Esophagus squamous epithelium (tissue), 5 donors: ENCODE results near the gene CRYGB. TPM values are rescaled to one million over a fixed set of nuclear protein-coding genes. Genes with fewer than 3 reads are reported as not detected.

Source experiments
- DNase-seq: peaks from one replicate; lab custom pipeline; 2025; lab: John Stamatoyannopoulos, UW
- H3K27ac ChIP-seq, 4 donors: fragments of 200-600 bp; sonication (generic); one replicate each; pipeline ENCODE4 v1.5.1; 2016 to 2019; ENCODE audit warnings: mild to moderate bottlenecking in 1 of 4
- H3K27me3 ChIP-seq, 4 donors: fragments of 200-600 bp; sonication (generic); 1 replicate in 3 of 4; 2 replicates in 1 of 4; pipeline versions ENCODE4 v1.5.1 to v1.6.0; 2017 to 2021; ENCODE audit warnings: antibody characterized with exemption in 1 of 4
- H3K36me3 ChIP-seq, 3 donors: fragments of 200-600 bp; sonication (generic); one replicate each; pipeline ENCODE4 v1.5.1; 2016 to 2019
- H3K4me1 ChIP-seq, 3 donors: fragments of 200-600 bp; sonication (generic); one replicate each; pipeline ENCODE4 v1.5.1; 2017 to 2019
- H3K4me3 ChIP-seq, 4 donors: fragments of 200-600 bp; sonication (generic); 1 replicate in 3 of 4; 2 replicates in 1 of 4; pipeline ENCODE4 v1.5.1; 2016 to 2019; ENCODE audit warnings: mild to moderate bottlenecking in 2 of 4, moderate library complexity in 1 of 4
- H3K9me3 ChIP-seq, 3 donors: fragments of 200-600 bp; sonication (generic); one replicate each; pipeline ENCODE4 v1.5.1; 2016 to 2019
- CTCF ChIP-seq, 6 experiments: fragments of 450-650 bp in 4 of 6; fragments of 200-600 bp in 2 of 6; sonication (generic) in 2 of 6; IDR thresholded peaks; one replicate each; pipeline ENCODE4 v1.5.1; 2016 to 2019; ENCODE audit warnings: antibody characterized with exemption in 6 of 6, mild to moderate bottlenecking in 4 of 6, moderate library complexity in 4 of 6
- POLR2A ChIP-seq, 4 donors: fragments of 450-650 bp; IDR thresholded peaks; one replicate each; pipeline ENCODE4 v1.6.1; 2017; ENCODE audit warnings: antibody characterized with exemption in 4 of 4, mild to moderate bottlenecking in 4 of 4, moderate library complexity in 3 of 4
- WGBS, 2 donors: methylation state at CpG; one replicate each; pipeline ENCODE4 v1.1.5; 2018; 5-methylcytosine and 5-hydroxymethylcytosine counted together
- intact Hi-C: fragments of 100-400 bp; cut with DNase I; formaldehyde crosslinking; loops from one replicate; pipeline ENCODE4 v1.15.0; 2022
- total RNA-seq, 4 donors: library from RNA; depleted of rRNA; stranded (reverse); fragments of >200 nt; gene quantifications; one replicate each; pipeline ENCODE4 v1.1.0, GENCODE V29; 2016
- donor health status: DM: yes; HTN: yes; CAD: no.

CRYGB gene
- total RNA-seq, 4 donors from 2014 or later = not detected

GRCh38 chr2:208172125-208172524 is 26.2 kb upstream of the CRYGB start:
- WGBS, 2 donors = 56 to 58% methylated on average over 4 of the region's 4 CpGs
- intact Hi-C loops = no loop called here
- no peaks in the 10 kb centered on the region for H3K4me1 ChIP-seq
- no peaks in the 10 kb centered on the region for H3K36me3 ChIP-seq
- no peaks in the 10 kb centered on the region for H3K9me3 ChIP-seq
- TF ChIP-seq POLR2A (IDR thresholded peaks at IDR 0.05) = no peak
- no peak for TF ChIP-seq CTCF (IDR thresholded peaks at IDR 0.05)
- H3K4me3 ChIP-seq = no peak overlapping the region
- no peak overlapping the region for H3K27ac ChIP-seq
- no peak for DNase-seq
- peaks cover 0 to 5% (median 0%) of the 10 kb centered on the region in 4 donors for H3K27me3 ChIP-seq

- TF ChIP-seq CTCF (IDR thresholded peaks at IDR 0.05) (no peak), POLR2A (IDR thresholded peaks at IDR 0.05) (no peak)
- H3K27me3 ChIP-seq = peaks cover 0 to 28% (median 0%) of the 10 kb centered on the region in 4 donors
- no peaks in the 10 kb centered on the region for H3K4me1 ChIP-seq
- no peak overlapping the region for H3K27ac ChIP-seq
- no peaks in the 10 kb centered on the region for H3K36me3 ChIP-seq
- DNase-seq = no peak
- no peak overlapping the region for H3K4me3 ChIP-seq
- WGBS, 2 donors = 82% methylated on average over 2 of the region's 2 CpGs
- no peaks in the 10 kb centered on the region for H3K9me3 ChIP-seq
- intact Hi-C loops = no loop called here
Observed at GRCh38 chr2:208164951-208165755, 19.2 kb upstream of the CRYGB start.

GRCh38 chr2:208163489-208163888 is 17.5 kb upstream of the CRYGB start, which contains the start of gene CRYGA:
CRYGA (minus strand) TSS chr2:208163589; CDS start chr2:208163556, 33 bp downstream.
- TF ChIP-seq POLR2A (IDR thresholded peaks at IDR 0.05) (no peak), CTCF (IDR thresholded peaks at IDR 0.05) (no peak)
- 70 to 79% methylated on average over 2 of the region's 2 CpGs for WGBS, 2 donors
- intact Hi-C loops = no loop called here

GRCh38 chr2:208156439-208156838 is 10.5 kb upstream of the CRYGB start:
- Histone ChIP-seq H3K36me3 (no peaks in the 10 kb centered on the region), H3K9me3 (peaks cover 0 to 6% (median 0%) of the 10 kb centered on the region in 3 donors), H3K4me3 (no peak overlapping the region), H3K27ac (no peak overlapping the region), H3K4me1 (no peaks in the 10 kb centered on the region), H3K27me3 (no peaks in the 10 kb centered on the region)
- no peak for TF ChIP-seq CTCF (IDR thresholded peaks at IDR 0.05)
- TF ChIP-seq POLR2A (IDR thresholded peaks at IDR 0.05) = no peak
- intact Hi-C loops = no loop called here
- DNase-seq = no peak
- 50 to 87% methylated on average over 2 of the region's 2 CpGs for WGBS, 2 donors

More at GRCh38 chr2:208163489-208163888, 17.5 kb upstream of the CRYGB start, which contains the start of gene CRYGA:
- no peak within 1 kb of the TSS for H3K4me3 ChIP-seq
- peaks cover 0 to 28% (median 0%) of the 10 kb centered on the region in 4 donors for H3K27me3 ChIP-seq
- H3K36me3 ChIP-seq = no peaks in the 10 kb centered on the region
- DNase-seq = no peak
- no peaks in the 10 kb centered on the region for H3K9me3 ChIP-seq
- no peaks in the 10 kb centered on the region for H3K4me1 ChIP-seq
- no peak within 1 kb of the TSS for H3K27ac ChIP-seq

GRCh38 chr2:208153156-208153555 is 7.2 kb upstream of the CRYGB start:
- no peak for DNase-seq

More at GRCh38 chr2:208153156-208153555, 7.2 kb upstream of the CRYGB start:
- Histone ChIP-seq H3K36me3 (no peaks in the 10 kb centered on the region), H3K27ac (no peak overlapping the region), H3K4me3 (no peak overlapping the region), H3K9me3 (peaks cover 0 to 9% (median 0%) of the 10 kb centered on the region in 3 donors), H3K4me1 (no peaks in the 10 kb centered on the region), H3K27me3 (no peaks in the 10 kb centered on the region)
- intact Hi-C loops = no loop called here
- TF ChIP-seq CTCF (IDR thresholded peaks at IDR 0.05) (no peak), POLR2A (IDR thresholded peaks at IDR 0.05) (no peak)
